DMS79 (cell line): ENCODE data around the gene APBA1.
A peak's percentile ranks its signal among the peaks of the same experiment; 100 is the strongest.
"Not testable (repeated sequence)": the region's sequence is repeated elsewhere in the genome, so short reads cannot be mapped to it uniquely, and the experiment has no call there.

Source experiments
- DNase-seq: peaks from one replicate; lab custom pipeline; 2025; lab: John Stamatoyannopoulos, UW

APBA1 gene

GRCh38 chr9:69440254-69440955 lies 231.8 kb downstream of the APBA1 start:
- not testable (repeated sequence) for DNase-seq

GRCh38 chr9:69439654-69440053 lies 232.5 kb downstream of the APBA1 start:
- not testable (repeated sequence) for DNase-seq

- DNase-seq = no peak
Measured at GRCh38 chr9:69433968-69434367, 238.2 kb downstream of the APBA1 start.

- no peak for DNase-seq
Measured at GRCh38 chr9:69433392-69433791, 238.8 kb downstream of the APBA1 start.

GRCh38 chr9:69432623-69433022 lies 239.5 kb downstream of the APBA1 start:
- no peak for DNase-seq

- DNase-seq = no peak
Measured at GRCh38 chr9:69431777-69432176, 240.4 kb downstream of the APBA1 start.

GRCh38 chr9:69431203-69431602 lies 241.0 kb downstream of the APBA1 start:
- DNase-seq = no peak

- DNase-seq = no peak
Measured at GRCh38 chr9:69430206-69430605, 242.0 kb downstream of the APBA1 start.

- DNase-seq = no peak
Measured at GRCh38 chr9:69429281-69429680, 242.9 kb downstream of the APBA1 start.

GRCh38 chr9:69428017-69428785 lies 244.0 kb downstream of the APBA1 start:
- DNase-seq = no peak

GRCh38 chr9:69427286-69427685 lies 244.9 kb downstream of the APBA1 start:
- DNase-seq = no peak

GRCh38 chr9:69425136-69425801 lies 246.9 kb downstream of the APBA1 start:
- no peak for DNase-seq

- peak; percentile 19 for DNase-seq
Measured at GRCh38 chr9:69421908-69422801, 250.0 kb downstream of the APBA1 start.

GRCh38 chr9:69420611-69421270 lies 251.4 kb downstream of the APBA1 start:
- DNase-seq = no peak

- DNase-seq = no peak
Measured at GRCh38 chr9:69412741-69413150, 259.4 kb downstream of the APBA1 start.

GRCh38 chr9:69411931-69412740 lies 260.0 kb downstream of the APBA1 start:
- no peak for DNase-seq

- no peak for DNase-seq
Measured at GRCh38 chr9:69411246-69411645, 260.9 kb downstream of the APBA1 start.

- DNase-seq = not testable (repeated sequence)
Measured at GRCh38 chr9:69409936-69410335, 262.2 kb downstream of the APBA1 start.

GRCh38 chr9:69400470-69400869 lies 271.7 kb downstream of the APBA1 start:
- DNase-seq = no peak
